Gastrocnemius medialis (tissue), 4 donors: ENCODE measurements around the gene GTF2H2C. TPM values are rescaled to one million over a fixed set of nuclear protein-coding genes. Genes with fewer than 3 reads are reported as not detected.
A peak's percentile ranks its signal among the peaks of the same experiment; 100 is the strongest.
"Not testable (repeated sequence)": the region's sequence is repeated elsewhere in the genome, so short reads cannot be mapped to it uniquely, and the experiment has no call there.

Experiments
- ATAC-seq, 2 donors: fragments of 150-250 bp; one replicate each; pipeline ENCODE4 v1.9.1; 2016
- DNase-seq, 2 donors: peaks; one replicate each; pipeline ENCODE4 v3.0.0-alpha.2; 2019
- H3K27ac ChIP-seq, 4 donors: fragments of 200-600 bp; sonication (generic); 1 replicate in 1 of 4; 2 replicates in 3 of 4; pipeline ENCODE4 v1.5.1; 2016 to 2018; ENCODE audit warnings: mild to moderate bottlenecking in 2 of 4, moderate library complexity in 1 of 4
- H3K27me3 ChIP-seq, 3 donors: fragments of 200-600 bp; sonication (generic) in 2 of 3; 1 replicate in 1 of 3; 2 replicates in 2 of 3; pipeline versions ENCODE4 v1.5.1 to v1.6.0; 2016 to 2019; ENCODE audit warnings: mild to moderate bottlenecking in 1 of 3, moderate library complexity in 1 of 3
- H3K36me3 ChIP-seq, 2 donors: fragments of 200-600 bp; sonication (generic) in 1 of 2; one replicate each; pipeline ENCODE4 v1.5.1; 2017 to 2018
- H3K4me1 ChIP-seq, 2 donors: fragments of 200-600 bp; sonication (generic) in 1 of 2; one replicate each; pipeline ENCODE4 v1.5.1; 2016 to 2017; ENCODE audit warnings: mild to moderate bottlenecking in 2 of 2
- H3K4me3 ChIP-seq, 4 donors: fragments of 200-600 bp; sonication (generic) in 3 of 4; 1 replicate in 1 of 4; 2 replicates in 3 of 4; pipeline ENCODE4 v1.5.1; 2016 to 2019; ENCODE audit warnings: mild to moderate bottlenecking in 2 of 4
- H3K9me3 ChIP-seq, 3 donors: fragments of 200-600 bp; sonication (generic) in 2 of 3; 1 replicate in 1 of 3; 2 replicates in 2 of 3; pipeline ENCODE4 v1.5.1; 2016 to 2019
- CTCF ChIP-seq, 5 experiments: fragments of 450-650 bp in 3 of 5; fragments of 200-600 bp in 2 of 5; sonication (generic) in 2 of 5; IDR thresholded peaks in 4 of 5; conservative IDR thresholded peaks in 1 of 5; 1 replicate in 4 of 5; 2 replicates in 1 of 5; pipeline ENCODE4 v1.5.1; 2016 to 2019; ENCODE audit warnings: antibody characterized with exemption in 5 of 5, mild to moderate bottlenecking in 3 of 5, moderate library complexity in 3 of 5
- POLR2A ChIP-seq, 2 donors: fragments of 450-650 bp; IDR thresholded peaks; one replicate each; pipeline ENCODE4 v1.6.1; 2017; ENCODE audit warnings: antibody characterized with exemption in 2 of 2, mild to moderate bottlenecking in 2 of 2, moderate library complexity in 2 of 2
- in situ Hi-C, 4 donors: fragments of 200-750 bp; cut with MboI; loops; one replicate each; pipeline versions ENCODE4 v1.15.0 to v1.8.0; 2017; ENCODE audit warnings: low sequenced_read_pairs in 4 of 4
- intact Hi-C: fragments of 100-400 bp; cut with DNase I; formaldehyde crosslinking; loops from one replicate; pipeline ENCODE4 v1.15.1; 2023; ENCODE audit warnings: low total_unique reads
- total RNA-seq, 4 donors: library from RNA; depleted of rRNA; stranded (reverse); fragments of >200 nt; gene quantifications; one replicate each; pipeline versions ENCODE4 v1.1.0 to v1.2.3, GENCODE V29; 2016

Gene GTF2H2C
- total RNA-seq, 4 donors from 2014 or later = 9.4 to 17.0 (median 11.1) TPM

- ATAC-seq (no peak), DNase-seq (no peak)
- TF ChIP-seq POLR2A (IDR thresholded peaks at IDR 0.05) (no peak), CTCF (IDR thresholded peaks at IDR 0.05 in 4 of 5, conservative IDR thresholded peaks at IDR 0.05 in 1 of 5) (no peak)
- Histone ChIP-seq H3K36me3 (no peaks in the 10 kb centered on the region), H3K4me3 (no peak overlapping the region), H3K4me1 (no peaks in the 10 kb centered on the region), H3K27ac (no peak overlapping the region), H3K9me3 (no peaks in the 10 kb centered on the region), H3K27me3 (no peaks in the 10 kb centered on the region)
- in situ Hi-C loops = no loop called here
- intact Hi-C loops = no loop called here
Measured at GRCh38 chr5:69530561-69531405, 29.2 kb upstream of the GTF2H2C start.

GRCh38 chr5:69531406-69531801, 28.6 kb upstream of the GTF2H2C start:
- DNase-seq (no peak), ATAC-seq (no peak)
- intact Hi-C loops (no loop called here), in situ Hi-C loops (no loop called here)
- TF ChIP-seq POLR2A (IDR thresholded peaks at IDR 0.05) (no peak), CTCF (IDR thresholded peaks at IDR 0.05 in 4 of 5, conservative IDR thresholded peaks at IDR 0.05 in 1 of 5) (no peak)
- Histone ChIP-seq H3K27me3 (no peaks in the 10 kb centered on the region), H3K36me3 (no peaks in the 10 kb centered on the region), H3K9me3 (no peaks in the 10 kb centered on the region), H3K27ac (no peak overlapping the region), H3K4me3 (no peak overlapping the region), H3K4me1 (no peaks in the 10 kb centered on the region)

GRCh38 chr5:69537911-69538310, 22.1 kb upstream of the GTF2H2C start:
- H3K4me3 ChIP-seq, H3K36me3 ChIP-seq, DNase-seq, in situ Hi-C loops, H3K4me1 ChIP-seq, intact Hi-C loops, H3K9me3 ChIP-seq, H3K27me3 ChIP-seq, ATAC-seq, H3K27ac ChIP-seq: not testable (repeated sequence)

GRCh38 chr5:69538735-69539134, 21.3 kb upstream of the GTF2H2C start:
- DNase-seq, H3K27me3 ChIP-seq, H3K36me3 ChIP-seq, H3K27ac ChIP-seq, in situ Hi-C loops, intact Hi-C loops, H3K4me3 ChIP-seq, H3K4me1 ChIP-seq, H3K9me3 ChIP-seq, ATAC-seq: not testable (repeated sequence)

- ATAC-seq, DNase-seq, H3K27ac ChIP-seq, H3K27me3 ChIP-seq, in situ Hi-C loops, H3K4me3 ChIP-seq, H3K36me3 ChIP-seq, H3K9me3 ChIP-seq, intact Hi-C loops, H3K4me1 ChIP-seq: not testable (repeated sequence)
Measured at GRCh38 chr5:69541347-69541746, 18.6 kb upstream of the GTF2H2C start.

GRCh38 chr5:69542838-69543618, 17.0 kb upstream of the GTF2H2C start:
- H3K4me3 ChIP-seq, H3K9me3 ChIP-seq, DNase-seq, H3K4me1 ChIP-seq, in situ Hi-C loops, H3K36me3 ChIP-seq, intact Hi-C loops, H3K27me3 ChIP-seq, H3K27ac ChIP-seq, ATAC-seq: not testable (repeated sequence)

GRCh38 chr5:69544602-69545001, 15.4 kb upstream of the GTF2H2C start:
- H3K36me3 ChIP-seq, H3K27me3 ChIP-seq, ATAC-seq, H3K27ac ChIP-seq, H3K4me3 ChIP-seq, in situ Hi-C loops, intact Hi-C loops, DNase-seq, H3K4me1 ChIP-seq, H3K9me3 ChIP-seq: not testable (repeated sequence)

- H3K4me1 ChIP-seq, H3K9me3 ChIP-seq, H3K27me3 ChIP-seq, H3K27ac ChIP-seq, intact Hi-C loops, DNase-seq, in situ Hi-C loops, H3K36me3 ChIP-seq: not testable (repeated sequence)
- ATAC-seq = peak; percentile 12 to 25
- H3K4me3 ChIP-seq = peak overlapping the region; percentile 25 to 62 (median 42)
Measured at GRCh38 chr5:69560587-69561431, 818 bp downstream of the GTF2H2C start.

GRCh38 chr5:69566172-69566571, 6.2 kb downstream of the GTF2H2C start:
- DNase-seq, H3K27me3 ChIP-seq, ATAC-seq, H3K4me3 ChIP-seq, intact Hi-C loops, H3K27ac ChIP-seq, H3K4me1 ChIP-seq, H3K9me3 ChIP-seq, H3K36me3 ChIP-seq, in situ Hi-C loops: not testable (repeated sequence)
